Activated CD4-positive, CD25-positive, alpha-beta regulatory T cell treated with anti-CD3 and anti-CD28 coated beads, Interleukin-2, amount 50 U/mL, for 24 hours (primary cell): ENCODE results near the gene COMT.
A peak's percentile ranks its signal among the peaks of the same experiment; 100 is the strongest.
"Not testable (repeated sequence)": the region's sequence is repeated elsewhere in the genome, so short reads cannot be mapped to it uniquely, and the experiment has no call there.

Source experiments
- ATAC-seq, 2 donors: fragments of 150-1000 bp; cut with Tn5 transposase; one replicate each; pipeline ENCODE4 v1.10.0; 2021; ENCODE audit warnings: mild to moderate bottlenecking in 1 of 2, moderate library complexity in 1 of 2

Gene COMT

DNA sequence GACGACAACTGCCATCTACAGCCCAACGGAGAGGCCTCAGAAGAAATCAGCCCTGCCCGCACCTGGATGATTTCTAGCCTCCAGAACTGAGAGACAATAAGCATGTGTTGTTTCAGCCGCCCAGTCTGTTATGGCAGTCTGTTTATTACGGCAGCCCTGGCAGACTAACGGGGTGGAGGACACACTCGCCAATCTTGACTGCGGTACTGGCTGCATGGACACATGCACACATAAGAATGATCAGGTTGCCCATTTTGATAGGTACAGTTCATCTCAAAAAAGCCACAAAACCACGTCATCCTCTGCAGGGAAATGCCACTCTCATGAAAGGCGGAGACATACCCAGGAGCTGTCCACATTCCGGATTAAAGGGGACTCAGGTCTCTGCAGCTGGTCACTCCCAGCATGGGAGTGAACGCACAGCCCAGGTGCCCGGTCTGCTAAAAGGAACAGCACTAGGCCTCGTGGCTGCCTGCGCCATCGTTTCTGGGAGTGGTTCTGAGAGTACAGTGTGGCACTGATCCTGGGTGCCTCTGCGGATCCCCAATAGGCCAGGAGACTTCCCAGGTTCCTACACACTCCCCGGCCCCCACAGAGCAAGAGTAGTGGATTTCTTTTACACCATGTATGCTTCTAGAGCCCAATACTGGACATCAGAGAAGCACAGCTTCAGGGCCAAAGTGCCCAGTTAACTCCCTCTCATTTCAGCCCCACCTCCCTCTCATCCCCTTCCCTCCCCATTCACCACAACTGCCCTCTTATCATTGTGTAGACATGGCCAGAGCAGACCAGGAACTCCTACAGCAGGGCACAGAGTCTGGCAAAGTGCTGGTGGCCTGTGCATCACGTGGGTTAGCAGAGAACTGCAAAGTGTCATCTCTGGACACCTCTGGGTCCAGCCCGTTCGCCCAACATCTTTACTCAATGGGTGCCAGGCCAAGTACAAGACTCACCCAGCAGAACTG, 11.7 kb upstream of the COMT start:
- ATAC-seq: no peak

DNA sequence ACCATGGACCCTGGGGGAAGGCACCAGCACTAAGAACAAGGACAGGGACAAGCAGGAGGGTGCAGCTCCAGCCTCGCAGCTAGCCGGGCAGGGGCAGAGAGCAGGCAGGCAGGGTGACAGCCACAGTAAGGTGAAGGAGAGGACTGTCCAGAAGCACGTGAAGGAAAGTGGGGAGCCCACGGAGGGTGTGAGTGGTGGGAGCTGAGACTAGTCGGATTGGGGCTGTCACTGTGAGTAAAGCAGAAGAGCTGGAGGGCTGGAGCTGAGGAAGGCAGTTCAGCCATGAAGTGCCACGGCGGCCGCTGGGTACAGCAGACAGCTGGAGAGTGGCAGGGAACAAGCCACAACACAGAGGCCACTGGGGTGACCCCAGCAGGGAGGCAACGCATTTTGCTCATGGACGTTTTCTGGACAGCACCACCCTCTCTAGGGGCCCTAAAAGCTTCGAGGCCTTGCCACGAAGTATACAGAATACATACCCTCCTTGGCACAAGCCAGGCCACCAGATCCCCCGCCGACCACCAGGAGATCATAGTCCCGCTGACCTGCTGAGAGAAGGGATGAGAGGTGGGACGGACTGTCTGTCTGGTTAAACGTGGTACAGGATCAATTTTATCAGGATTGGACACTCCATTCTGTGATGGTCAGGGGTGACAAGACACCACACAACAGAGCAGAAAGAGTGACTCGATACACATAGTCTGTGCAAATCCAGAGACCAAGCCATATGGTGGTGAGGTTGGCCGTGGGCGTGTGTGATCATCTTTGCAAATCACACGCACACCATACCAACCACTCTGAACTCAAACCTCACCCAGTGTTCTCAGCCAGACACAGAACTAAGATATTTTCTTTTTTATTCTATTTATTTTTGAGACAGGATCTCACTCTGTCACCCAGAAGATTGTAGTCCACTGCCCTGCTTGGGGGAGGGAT, 10.8 kb upstream of the COMT start:
- ATAC-seq: no peak

- no peak for ATAC-seq
These were observed 10.1 kb upstream of the COMT start for GRCh38 chr22:19931514-19931913.

- no peak for ATAC-seq
These were observed 9.0 kb upstream of the COMT start for GRCh38 chr22:19932367-19933206.

- no peak for ATAC-seq
These were observed 8.0 kb upstream of the COMT start for GRCh38 chr22:19933341-19934241.

GRCh38 chr22:19935123-19935718, 6.4 kb upstream of the COMT start:
- not testable (repeated sequence) for ATAC-seq

GRCh38 chr22:19936513-19936912, 5.1 kb upstream of the COMT start:
- ATAC-seq: no peak

GRCh38 chr22:19937616-19938473, 3.7 kb upstream of the COMT start:
- no peak for ATAC-seq

DNA sequence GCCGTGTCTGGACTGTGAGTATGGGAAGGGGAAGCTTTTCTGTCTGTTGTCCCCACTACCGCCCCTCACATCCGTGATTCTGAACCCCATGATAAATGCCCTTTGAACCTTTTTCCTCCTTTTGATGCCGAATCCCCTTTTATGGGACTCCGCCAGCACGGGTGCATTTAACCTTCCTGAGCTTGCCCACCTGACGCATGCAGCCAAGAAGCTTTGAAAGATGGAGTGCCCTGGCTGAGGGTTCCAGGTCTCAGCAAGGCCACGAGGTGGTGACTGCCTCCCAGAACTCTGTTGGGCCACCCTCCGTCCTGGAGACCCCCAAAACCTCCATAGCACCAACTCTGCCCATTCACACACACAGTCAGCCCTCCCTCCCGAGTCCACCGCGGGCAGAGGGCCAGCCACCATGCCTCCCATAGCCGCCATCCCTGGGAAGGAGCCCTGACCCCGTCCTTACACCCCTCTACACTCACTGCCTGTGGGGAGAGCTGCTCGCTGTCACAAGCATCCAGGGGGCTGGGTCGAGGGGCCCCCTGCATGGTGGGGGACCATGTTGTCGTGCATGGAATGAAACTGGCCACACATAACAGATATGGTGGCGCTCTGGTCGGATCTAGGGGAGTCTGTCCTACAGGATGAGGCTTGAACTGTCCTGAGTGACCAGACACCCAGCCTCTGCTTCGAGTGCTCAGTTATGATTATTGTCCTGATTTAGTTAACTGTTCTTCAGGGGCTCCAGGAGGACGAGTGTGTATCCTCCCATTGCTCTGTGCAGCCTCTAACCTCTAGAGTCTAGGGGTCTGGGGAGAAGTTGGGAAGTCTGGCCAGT, 822 bp upstream of the COMT start:
- no peak for ATAC-seq

- ATAC-seq: peak; percentile 25 to 37
These were observed 847 bp downstream of the COMT start for GRCh38 chr22:19942157-19943081.

DNA sequence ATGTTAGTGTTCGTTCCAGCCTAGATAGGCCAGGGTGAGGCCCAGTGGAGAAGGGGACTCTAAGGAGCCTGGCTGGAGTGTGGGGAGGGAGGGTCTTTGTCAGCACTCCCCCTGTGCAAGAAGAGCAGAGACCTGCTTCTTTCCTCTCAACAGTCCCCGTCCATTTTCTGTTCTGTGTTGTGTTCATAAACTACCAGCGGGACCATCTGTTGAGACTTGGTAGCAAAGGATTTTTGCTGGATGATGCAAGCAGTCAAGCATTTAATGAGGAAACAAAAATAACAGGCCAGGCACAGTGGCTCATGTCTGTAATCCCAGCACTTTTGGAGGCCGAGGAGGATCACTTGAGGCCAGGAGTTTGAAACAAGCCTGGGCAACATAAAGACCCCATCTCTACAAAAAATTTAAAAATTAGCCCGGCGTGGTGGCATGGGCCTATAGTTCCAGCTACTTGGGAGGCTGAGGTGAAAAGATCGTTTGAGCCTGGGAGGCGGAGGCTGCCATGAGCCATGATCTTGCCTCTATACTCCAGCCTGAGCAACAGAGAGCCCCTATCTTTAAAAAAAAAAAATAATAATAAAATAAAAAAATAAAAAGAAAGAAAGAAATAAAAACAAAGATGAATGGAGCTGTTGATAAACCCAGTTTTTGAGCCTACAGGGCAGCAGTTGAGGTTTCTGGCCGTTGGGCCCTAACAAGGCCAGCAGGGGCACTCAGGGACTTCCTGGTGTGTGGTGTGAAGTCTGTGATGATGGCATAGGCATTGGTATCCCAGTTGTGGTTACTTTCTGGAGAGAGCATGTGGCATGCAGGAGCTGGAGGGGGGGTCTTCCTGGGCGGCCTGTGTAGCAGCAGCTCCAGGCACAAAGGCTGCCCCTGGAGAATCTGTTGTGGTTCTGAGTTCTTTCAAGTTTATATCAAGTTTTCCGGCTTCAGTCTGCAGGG, 1.8 kb downstream of the COMT start:
- ATAC-seq: no peak

DNA sequence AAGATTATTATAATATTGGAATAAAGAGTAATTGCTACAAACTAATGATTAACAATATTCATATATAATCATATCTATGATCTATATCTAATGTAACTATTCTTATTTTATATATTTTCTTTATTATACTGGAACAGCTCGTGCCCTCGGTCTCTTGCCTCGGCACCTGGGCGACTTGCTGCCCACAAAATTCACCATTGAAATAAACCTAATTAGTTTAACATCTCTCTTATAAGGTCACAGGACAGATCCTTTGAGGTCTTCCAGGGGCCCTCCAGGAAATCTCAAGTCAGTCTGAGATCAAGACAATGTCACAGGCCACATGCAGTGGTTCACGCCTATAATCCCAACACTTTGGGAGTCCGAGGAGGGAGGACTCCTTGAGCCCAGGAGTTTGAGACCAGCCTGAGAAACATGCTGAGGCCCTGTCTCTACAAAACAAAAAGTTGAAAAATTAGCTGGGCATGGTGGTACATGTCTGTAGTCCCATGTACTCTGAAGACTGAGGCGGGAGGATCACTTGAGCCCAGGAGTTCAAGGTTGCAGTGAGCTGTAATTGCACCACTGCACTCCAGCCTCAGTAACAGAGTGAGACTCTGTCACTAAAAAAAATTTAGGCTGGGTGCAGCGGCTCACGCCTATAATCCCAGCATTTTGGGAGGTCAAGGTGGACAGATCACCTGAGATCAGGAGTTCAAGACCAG, 6.6 kb downstream of the COMT start:
- ATAC-seq: no peak

GRCh38 chr22:19951346-19951745, 9.8 kb downstream of the COMT start:
- ATAC-seq: no peak

DNA sequence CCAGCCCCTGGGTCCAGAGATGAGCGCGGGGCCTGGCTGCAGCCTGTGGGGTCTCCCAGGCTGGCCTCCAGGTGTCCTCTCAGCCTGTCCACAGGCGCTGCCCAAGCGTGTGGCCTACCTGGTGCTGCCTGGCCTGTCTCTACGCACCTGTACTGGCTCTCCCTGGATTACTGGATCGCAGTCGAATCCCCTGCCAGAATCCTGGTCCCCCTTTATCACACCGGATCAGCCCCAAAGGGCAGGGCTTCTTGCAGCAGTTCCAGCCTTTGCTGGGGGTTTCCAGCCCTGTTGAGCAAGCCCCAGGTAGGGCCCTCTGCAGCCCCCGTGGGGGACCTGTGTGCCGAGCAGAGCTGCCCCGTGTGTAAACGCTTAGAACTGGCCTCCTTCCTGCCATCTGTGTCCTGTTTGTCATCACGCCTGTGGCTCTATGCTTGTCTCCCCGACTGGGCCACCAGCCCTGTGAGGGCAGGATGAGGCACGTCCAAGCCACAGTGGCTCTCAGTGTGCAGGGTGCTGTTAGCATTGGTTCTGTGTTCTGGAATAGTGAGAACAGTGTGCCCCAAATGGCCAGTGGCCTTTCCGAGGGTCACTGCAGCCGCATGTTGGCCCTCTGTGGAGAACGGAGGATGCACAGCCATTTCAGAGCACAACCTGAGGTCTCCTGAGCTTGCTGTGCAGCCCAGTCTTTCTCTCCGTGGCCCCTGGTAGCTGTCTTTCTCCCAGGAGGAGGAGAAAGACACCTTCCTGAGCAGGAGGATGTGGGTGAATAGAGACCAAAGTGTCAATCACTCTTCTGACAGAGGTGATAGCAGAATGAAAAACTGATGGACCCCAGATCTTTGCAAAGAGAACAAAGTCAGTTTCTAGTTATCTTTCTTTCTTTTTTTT, 13.9 kb downstream of the COMT start:
- ATAC-seq: no peak

DNA sequence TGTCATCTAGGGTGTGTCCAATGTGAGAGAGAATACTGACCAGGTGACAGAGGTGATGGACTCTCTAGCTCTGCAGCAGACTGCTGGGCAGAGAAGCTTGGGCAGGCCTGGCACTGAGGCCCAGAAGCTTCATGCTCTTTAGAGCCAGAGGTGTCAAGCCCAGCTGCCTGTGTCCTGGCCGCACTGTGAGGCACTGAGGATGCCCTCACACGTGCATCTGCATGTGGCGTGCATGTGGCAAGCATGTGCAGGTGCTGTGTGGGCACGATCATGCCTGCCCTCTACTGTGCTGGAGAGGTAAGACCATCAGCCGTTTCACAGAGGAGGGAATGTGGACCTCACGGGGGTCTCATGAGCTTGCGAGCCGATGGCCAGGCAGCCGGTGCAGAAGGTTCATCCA, 15.9 kb downstream of the COMT start:
- no peak for ATAC-seq
